PC-9 (cell line): ENCODE data around the gene JARID2. TPM values are rescaled to one million over a fixed set of nuclear protein-coding genes. Genes with fewer than 3 reads are reported as not detected.

Experiments
- BruUV-seq: library from RNA; stranded (reverse); fragments of 400-500 nt; replicated peaks from 2 replicates; lab custom pipeline; 2021; lab: Mats Ljungman, UMichigan
- CTCF ChIA-PET: fragments of 300-600 bp; sonication (Branson Sonifier 250); formaldehyde crosslinking; loops from one replicate; lab custom pipeline; 2022; ENCODE audit warnings: antibody characterized with exemption; lab: Charles Lee
- POLR2A ChIA-PET: fragments of 300-600 bp; sonication (Branson Sonifier 250); formaldehyde crosslinking; loops from one replicate; lab custom pipeline; 2022; ENCODE audit warnings: antibody characterized with exemption; ENCODE audit not compliant: unreplicated experiment; lab: Charles Lee
- DNase-seq, 2 experiments: peaks; one replicate each; pipeline versions ENCODE4 v3.0.0 to v3.0.0-alpha.2; 2015 to 2022; ENCODE audit warnings: mixed read lengths in 1 of 2
- H2AFZ ChIP-seq: fragments of 200-600 bp; sonication (generic); 2 replicates; pipeline ENCODE4 v1.8.1; 2017; ENCODE audit warnings: antibody characterized with exemption
- H3F3A ChIP-seq: fragments of 200-600 bp; sonication (generic); 2 replicates; pipeline ENCODE4 v1.8.1; 2017; ENCODE audit warnings: antibody characterized with exemption, mild to moderate bottlenecking, low read depth; ENCODE audit not compliant: insufficient read depth
- H3K27ac ChIP-seq: fragments of 200-600 bp; sonication (generic); 2 replicates; pipeline ENCODE4 v1.6.1; 2016; ENCODE audit warnings: mixed run types
- H3K27me3 ChIP-seq: fragments of 200-600 bp; sonication (generic); 2 replicates; pipeline ENCODE4 v1.6.1; 2016; ENCODE audit warnings: low read depth, mixed run types; ENCODE audit not compliant: insufficient read depth
- H3K36me3 ChIP-seq: fragments of 200-600 bp; sonication (generic); 2 replicates; pipeline ENCODE4 v1.6.1; 2016; ENCODE audit warnings: low read depth, mixed run types
- H3K4me1 ChIP-seq: fragments of 200-600 bp; sonication (generic); replicated peaks from 2 replicates; pipeline ENCODE4 v1.6.1; 2016; ENCODE audit warnings: mixed run types; ENCODE audit not compliant: insufficient read depth
- H3K4me2 ChIP-seq: fragments of 200-600 bp; sonication (generic); 2 replicates; pipeline ENCODE4 v1.6.1; 2017; ENCODE audit warnings: mixed run types
- H3K4me3 ChIP-seq: fragments of 200-600 bp; sonication (generic); 2 replicates; pipeline ENCODE4 v1.6.1; 2016; ENCODE audit warnings: mixed run types
- H3K79me2 ChIP-seq: fragments of 200-600 bp; sonication (generic); 2 replicates; pipeline ENCODE4 v1.6.1; 2017; ENCODE audit warnings: low read depth, mixed run types
- H3K9me2 ChIP-seq: fragments of 200-600 bp; sonication (generic); 2 replicates; pipeline ENCODE4 v1.8.1; 2017; ENCODE audit warnings: mild to moderate bottlenecking; ENCODE audit not compliant: insufficient read depth
- H3K9me3 ChIP-seq: fragments of 200-600 bp; sonication (generic); 2 replicates; pipeline ENCODE4 v1.8.1; 2016; ENCODE audit warnings: low read depth; ENCODE audit not compliant: insufficient read depth
- H4K20me1 ChIP-seq: fragments of 200-600 bp; sonication (generic); 2 replicates; pipeline ENCODE4 v1.8.1; 2017; ENCODE audit not compliant: insufficient read depth
- EZH2 ChIP-seq: fragments of 200-600 bp; sonication (generic); IDR thresholded peaks from 2 replicates; pipeline ENCODE4 v1.8.0; 2017; ENCODE audit warnings: antibody characterized with exemption, low read depth
- intact Hi-C: fragments of 100-400 bp; cut with micrococcal nuclease; formaldehyde crosslinking; loops from one replicate; pipeline ENCODE4 v1.10.0; 2022; ENCODE audit not compliant: unreplicated experiment
- total RNA-seq: library from RNA; stranded (reverse); gene quantifications from 2 replicates; pipeline ENCODE4 v1.2.3, GENCODE V29; 2021
- TF ChIP-seq, protein P1 (sequence below): fragments of 200-600 bp; sonication (generic); conservative IDR thresholded peaks from 2 replicates; pipeline ENCODE4 v1.6.1; 2017; ENCODE audit warnings: mixed run types, antibody characterized with exemption, mild to moderate bottlenecking, moderate library complexity

Gene JARID2
- total RNA-seq, 1 experiment from 2014 or later, result 35.0 TPM

GRCh38 chr6:15331629-15332251 lies 85.9 kb downstream of the JARID2 start:
- intact Hi-C loops, result no loop called here
- Histone ChIP-seq H3K9me2 (no peaks in the 10 kb centered on the region), H3K36me3 (0 out of 2 replicates have a peak, but pooled peaks cover 4% of the 10 kb centered on the region), H2AFZ (no peak overlapping the region), H3K27ac (peak overlapping the region; percentile 37), H3K79me2 (peaks cover 91% of the 10 kb centered on the region), H3K4me1 (peaks cover 37% of the 10 kb centered on the region), H3K4me3 (no peak overlapping the region), H4K20me1 (peaks cover 40% of the 10 kb centered on the region), H3K4me2 (peak overlapping the region; percentile 5), H3K27me3 (no peaks in the 10 kb centered on the region), H3F3A (peaks cover 14% of the 10 kb centered on the region; the same call in 1 of the 2 replicates), H3K9me3 (no peaks in the 10 kb centered on the region)
- ChIA-PET POLR2A (interaction anchor here (0.7 kb wide), 1 partner anchor 37 kb away, joined by 18 read pairs; no protein-coding TSS in a partner anchor), CTCF (no interaction called here)
- BruUV-seq, result no TSS peak
- TF ChIP-seq EZH2, result no peak
- TF ChIP-seq, protein P1, sequence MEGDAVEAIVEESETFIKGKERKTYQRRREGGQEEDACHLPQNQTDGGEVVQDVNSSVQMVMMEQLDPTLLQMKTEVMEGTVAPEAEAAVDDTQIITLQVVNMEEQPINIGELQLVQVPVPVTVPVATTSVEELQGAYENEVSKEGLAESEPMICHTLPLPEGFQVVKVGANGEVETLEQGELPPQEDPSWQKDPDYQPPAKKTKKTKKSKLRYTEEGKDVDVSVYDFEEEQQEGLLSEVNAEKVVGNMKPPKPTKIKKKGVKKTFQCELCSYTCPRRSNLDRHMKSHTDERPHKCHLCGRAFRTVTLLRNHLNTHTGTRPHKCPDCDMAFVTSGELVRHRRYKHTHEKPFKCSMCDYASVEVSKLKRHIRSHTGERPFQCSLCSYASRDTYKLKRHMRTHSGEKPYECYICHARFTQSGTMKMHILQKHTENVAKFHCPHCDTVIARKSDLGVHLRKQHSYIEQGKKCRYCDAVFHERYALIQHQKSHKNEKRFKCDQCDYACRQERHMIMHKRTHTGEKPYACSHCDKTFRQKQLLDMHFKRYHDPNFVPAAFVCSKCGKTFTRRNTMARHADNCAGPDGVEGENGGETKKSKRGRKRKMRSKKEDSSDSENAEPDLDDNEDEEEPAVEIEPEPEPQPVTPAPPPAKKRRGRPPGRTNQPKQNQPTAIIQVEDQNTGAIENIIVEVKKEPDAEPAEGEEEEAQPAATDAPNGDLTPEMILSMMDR, result no peak
- no peak for DNase-seq

DNA sequence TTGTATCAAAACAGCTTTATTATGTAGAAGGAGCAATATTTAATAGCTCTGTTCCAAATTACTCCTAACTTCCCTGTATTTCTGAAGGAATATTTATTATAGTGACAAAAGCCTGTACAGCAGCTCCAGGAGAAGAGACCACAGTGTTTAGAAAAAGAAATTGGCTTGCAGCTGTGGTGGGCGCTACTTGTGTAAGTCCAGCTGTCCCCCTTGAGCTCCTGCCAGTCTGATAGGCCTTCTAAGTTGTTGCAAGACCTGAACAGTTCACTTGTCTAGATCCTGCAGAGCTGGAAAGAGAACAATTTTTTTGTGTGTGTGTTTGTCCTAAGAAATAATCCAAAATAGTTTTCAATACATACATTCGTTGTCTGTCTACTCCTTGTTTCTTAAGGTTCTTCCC lies 86.6 kb downstream of the JARID2 start:
- H3K4me2 ChIP-seq, result no peak overlapping the region
- intact Hi-C loops, result no loop called here
- POLR2A ChIA-PET, result interaction anchor here (0.7 kb wide), 1 partner anchor 36 kb away, joined by 18 read pairs; no protein-coding TSS in a partner anchor
- no peak for DNase-seq
- H3K9me2 ChIP-seq, result no peaks in the 10 kb centered on the region
- H3K27me3 ChIP-seq, result no peaks in the 10 kb centered on the region
- no TSS peak for BruUV-seq
- no peak overlapping the region for H2AFZ ChIP-seq
- peaks cover 37% of the 10 kb centered on the region for H3K4me1 ChIP-seq
- TF ChIP-seq EZH2, result no peak
- TF ChIP-seq, protein P1, result no peak
- no peak overlapping the region for H3K4me3 ChIP-seq
- peaks cover 84% of the 10 kb centered on the region for H3K79me2 ChIP-seq
- peaks cover 14% of the 10 kb centered on the region; the same call in 1 of the 2 replicates for H3F3A ChIP-seq
- 0 out of 2 replicates have a peak, but pooled peaks cover 4% of the 10 kb centered on the region for H3K36me3 ChIP-seq
- H3K9me3 ChIP-seq, result no peaks in the 10 kb centered on the region
- H4K20me1 ChIP-seq, result peaks cover 40% of the 10 kb centered on the region
- CTCF ChIA-PET, result no interaction called here
- peak overlapping the region; percentile 20; the same call in 1 of the 2 replicates for H3K27ac ChIP-seq

- Histone ChIP-seq H3K9me2 (no peaks in the 10 kb centered on the region), H3K9me3 (no peaks in the 10 kb centered on the region), H3K79me2 (peaks cover 77% of the 10 kb centered on the region), H3K4me1 (peaks cover 16% of the 10 kb centered on the region), H3K4me2 (no peak overlapping the region), H3K27ac (no peak overlapping the region), H4K20me1 (peaks cover 42% of the 10 kb centered on the region), H3K27me3 (no peaks in the 10 kb centered on the region), H3K4me3 (no peak overlapping the region), H3K36me3 (0 out of 2 replicates have a peak, but pooled peaks cover 4% of the 10 kb centered on the region), H2AFZ (no peak overlapping the region), H3F3A (peaks cover 9% of the 10 kb centered on the region; the same call in 1 of the 2 replicates)
- POLR2A ChIA-PET, result no interaction called here
- TF ChIP-seq, protein P1, result no peak
- no peak for TF ChIP-seq EZH2
- CTCF ChIA-PET, result no interaction called here
- BruUV-seq, result no TSS peak
- intact Hi-C loops, result no loop called here
- DNase-seq, result no peak
Measured at GRCh38 chr6:15335385-15335784, 89.5 kb downstream of the JARID2 start.
